ENCODE measurements around the gene HTR6. TPM values are rescaled to one million over a fixed set of nuclear protein-coding genes. Genes with fewer than 3 reads are reported as not detected.

The HTR6 gene
- total RNA-seq, 1 donor from 2014 or later = 0.11 TPM

DNA sequence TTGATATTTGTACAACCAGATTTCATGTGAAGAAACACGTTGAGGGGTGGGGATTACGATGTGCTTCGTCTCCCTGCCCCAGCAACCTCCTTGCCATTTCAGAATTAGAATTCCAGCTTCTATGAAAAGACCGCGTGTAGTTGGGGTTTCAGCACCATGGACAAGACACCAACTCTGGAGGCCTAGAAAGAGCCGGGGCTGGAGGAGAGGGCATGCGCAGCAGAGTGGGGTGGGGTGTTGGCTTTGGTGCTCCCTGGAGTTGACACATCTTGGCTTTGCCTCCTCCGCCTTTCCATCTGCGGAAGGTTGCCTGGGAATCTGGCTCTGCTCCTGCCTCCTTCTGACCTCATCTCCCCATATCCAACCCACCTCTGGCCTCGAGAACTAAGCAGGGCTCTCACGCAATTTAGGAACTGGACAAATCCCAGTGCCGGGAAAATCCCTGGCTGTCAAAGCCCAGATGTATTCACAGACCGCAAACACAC, 11.8 kb downstream of the HTR6 start:
- Histone ChIP-seq H3K4me2 (ENCODE audit: low read length) (no peak overlapping the region), H3K36me3 (ENCODE audit: insufficient read depth, low read length) (no peaks in the 10 kb centered on the region), H3K9ac (ENCODE audit: low read length) (no peak overlapping the region), H3K4me1 (ENCODE audit: insufficient read depth, low read length) (no peaks in the 10 kb centered on the region), H3K9me3 (ENCODE audit: insufficient read depth, low read depth, low read length) (no peaks in the 10 kb centered on the region), H3K79me2 (ENCODE audit: insufficient read depth, low read length) (no peaks in the 10 kb centered on the region), H3K27ac (ENCODE audit: low read depth, low read length) (no peak overlapping the region), H3K4me3 (ENCODE audit: insufficient read depth, low read depth, low read length) (no peak overlapping the region), H2AFZ (ENCODE audit: low read depth, low read length) (no peak overlapping the region), H4K20me1 (ENCODE audit: insufficient read depth, low read length) (no peaks in the 10 kb centered on the region), H3K27me3 (ENCODE audit: insufficient read depth, low read length) (peaks cover 10% of the 10 kb centered on the region)
- H3K4me3 Mint-ChIP-seq (ENCODE audit: unreplicated experiment) = no peak overlapping the region
- H3K4me1 Mint-ChIP-seq (ENCODE audit: low read depth, unreplicated experiment) = no peaks in the 10 kb centered on the region
- DNase-seq (ENCODE audit: low read depth) = peak; percentile 55
- H3K36me3 Mint-ChIP-seq (ENCODE audit: low read depth, unreplicated experiment) = no peaks in the 10 kb centered on the region
- H3K27ac Mint-ChIP-seq (ENCODE audit: unreplicated experiment) = no peak overlapping the region
- peak; percentile 68 for FAIRE-seq
- peaks cover 64% of the 10 kb centered on the region for H3K27me3 Mint-ChIP-seq (ENCODE audit: low read depth, unreplicated experiment)
- TF ChIP-seq, protein P1, sequence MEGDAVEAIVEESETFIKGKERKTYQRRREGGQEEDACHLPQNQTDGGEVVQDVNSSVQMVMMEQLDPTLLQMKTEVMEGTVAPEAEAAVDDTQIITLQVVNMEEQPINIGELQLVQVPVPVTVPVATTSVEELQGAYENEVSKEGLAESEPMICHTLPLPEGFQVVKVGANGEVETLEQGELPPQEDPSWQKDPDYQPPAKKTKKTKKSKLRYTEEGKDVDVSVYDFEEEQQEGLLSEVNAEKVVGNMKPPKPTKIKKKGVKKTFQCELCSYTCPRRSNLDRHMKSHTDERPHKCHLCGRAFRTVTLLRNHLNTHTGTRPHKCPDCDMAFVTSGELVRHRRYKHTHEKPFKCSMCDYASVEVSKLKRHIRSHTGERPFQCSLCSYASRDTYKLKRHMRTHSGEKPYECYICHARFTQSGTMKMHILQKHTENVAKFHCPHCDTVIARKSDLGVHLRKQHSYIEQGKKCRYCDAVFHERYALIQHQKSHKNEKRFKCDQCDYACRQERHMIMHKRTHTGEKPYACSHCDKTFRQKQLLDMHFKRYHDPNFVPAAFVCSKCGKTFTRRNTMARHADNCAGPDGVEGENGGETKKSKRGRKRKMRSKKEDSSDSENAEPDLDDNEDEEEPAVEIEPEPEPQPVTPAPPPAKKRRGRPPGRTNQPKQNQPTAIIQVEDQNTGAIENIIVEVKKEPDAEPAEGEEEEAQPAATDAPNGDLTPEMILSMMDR (IDR thresholded peaks at IDR 0.05; ENCODE audit: insufficient read depth, low read depth, low read length) = no peak
- TF ChIP-seq EZH2 (IDR thresholded peaks at IDR 0.05; ENCODE audit: insufficient read depth, low read length) = no peak
- H3K9me3 Mint-ChIP-seq (ENCODE audit: unreplicated experiment) = peaks cover 2% of the 10 kb centered on the region

DNA sequence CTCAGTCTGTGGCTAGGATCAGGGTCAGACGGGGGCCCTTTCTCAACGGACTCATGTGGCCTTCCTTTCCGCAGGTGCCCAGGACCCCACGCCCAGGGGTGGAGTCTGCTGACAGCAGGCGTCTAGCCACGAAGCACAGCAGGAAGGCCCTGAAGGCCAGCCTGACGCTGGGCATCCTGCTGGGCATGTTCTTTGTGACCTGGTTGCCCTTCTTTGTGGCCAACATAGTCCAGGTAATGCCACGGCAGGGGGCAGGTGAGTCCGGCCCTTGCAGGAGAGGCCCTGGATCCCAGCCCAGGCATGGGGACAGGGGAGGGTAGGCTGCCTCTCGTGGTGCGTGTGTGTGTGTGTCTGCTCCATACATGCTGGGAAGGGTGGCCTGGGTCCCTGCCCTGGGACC, 13.8 kb downstream of the HTR6 start:
- Histone ChIP-seq H4K20me1 (ENCODE audit: insufficient read depth, low read length) (no peaks in the 10 kb centered on the region), H3K27ac (ENCODE audit: low read depth, low read length) (no peak overlapping the region), H3K9ac (ENCODE audit: low read length) (no peak overlapping the region), H3K4me1 (ENCODE audit: insufficient read depth, low read length) (peaks cover 3% of the 10 kb centered on the region), H3K36me3 (ENCODE audit: insufficient read depth, low read length) (no peaks in the 10 kb centered on the region), H3K27me3 (ENCODE audit: insufficient read depth, low read length) (peaks cover 5% of the 10 kb centered on the region), H3K9me3 (ENCODE audit: insufficient read depth, low read depth, low read length) (no peaks in the 10 kb centered on the region), H3K4me2 (ENCODE audit: low read length) (no peak overlapping the region), H3K4me3 (ENCODE audit: insufficient read depth, low read depth, low read length) (no peak overlapping the region), H3K79me2 (ENCODE audit: insufficient read depth, low read length) (no peaks in the 10 kb centered on the region), H2AFZ (ENCODE audit: low read depth, low read length) (no peak overlapping the region)
- Mint-ChIP-seq H3K4me3 (ENCODE audit: unreplicated experiment) (no peak overlapping the region), H3K4me1 (ENCODE audit: low read depth, unreplicated experiment) (peaks cover 4% of the 10 kb centered on the region), H3K9me3 (ENCODE audit: unreplicated experiment) (peaks cover 2% of the 10 kb centered on the region), H3K27me3 (ENCODE audit: low read depth, unreplicated experiment) (peaks cover 47% of the 10 kb centered on the region), H3K36me3 (ENCODE audit: low read depth, unreplicated experiment) (no peaks in the 10 kb centered on the region), H3K27ac (ENCODE audit: unreplicated experiment) (no peak overlapping the region)
- DNase-seq (ENCODE audit: low read depth) (no peak), FAIRE-seq (no peak)
- TF ChIP-seq, protein P1 (IDR thresholded peaks at IDR 0.05; ENCODE audit: insufficient read depth, low read depth, low read length) = no peak
- TF ChIP-seq EZH2 (IDR thresholded peaks at IDR 0.05; ENCODE audit: insufficient read depth, low read length) = no peak

DNA sequence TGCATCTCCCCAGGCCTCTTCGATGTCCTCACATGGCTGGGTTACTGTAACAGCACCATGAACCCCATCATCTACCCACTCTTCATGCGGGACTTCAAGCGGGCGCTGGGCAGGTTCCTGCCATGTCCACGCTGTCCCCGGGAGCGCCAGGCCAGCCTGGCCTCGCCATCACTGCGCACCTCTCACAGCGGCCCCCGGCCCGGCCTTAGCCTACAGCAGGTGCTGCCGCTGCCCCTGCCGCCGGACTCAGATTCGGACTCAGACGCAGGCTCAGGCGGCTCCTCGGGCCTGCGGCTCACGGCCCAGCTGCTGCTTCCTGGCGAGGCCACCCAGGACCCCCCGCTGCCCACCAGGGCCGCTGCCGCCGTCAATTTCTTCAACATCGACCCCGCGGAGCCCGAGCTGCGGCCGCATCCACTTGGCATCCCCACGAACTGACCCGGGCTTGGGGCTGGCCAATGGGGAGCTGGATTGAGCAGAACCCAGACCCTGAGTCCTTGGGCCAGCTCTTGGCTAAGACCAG, 14.3 kb downstream of the HTR6 start:
- no peak overlapping the region for H3K9ac ChIP-seq (ENCODE audit: low read length)
- H3K27ac Mint-ChIP-seq (ENCODE audit: unreplicated experiment) = no peak overlapping the region
- FAIRE-seq (no peak), DNase-seq (ENCODE audit: low read depth) (no peak)
- no peak overlapping the region for H2AFZ ChIP-seq (ENCODE audit: low read depth, low read length)
- peaks cover 4% of the 10 kb centered on the region for H3K4me1 Mint-ChIP-seq (ENCODE audit: low read depth, unreplicated experiment)
- peaks cover 2% of the 10 kb centered on the region for H3K9me3 Mint-ChIP-seq (ENCODE audit: unreplicated experiment)
- no peaks in the 10 kb centered on the region for H4K20me1 ChIP-seq (ENCODE audit: insufficient read depth, low read length)
- H3K27ac ChIP-seq (ENCODE audit: low read depth, low read length) = no peak overlapping the region
- H3K27me3 Mint-ChIP-seq (ENCODE audit: low read depth, unreplicated experiment) = peaks cover 46% of the 10 kb centered on the region
- no peak overlapping the region for H3K4me3 Mint-ChIP-seq (ENCODE audit: unreplicated experiment)
- peaks cover 3% of the 10 kb centered on the region for H3K4me1 ChIP-seq (ENCODE audit: insufficient read depth, low read length)
- H3K9me3 ChIP-seq (ENCODE audit: insufficient read depth, low read depth, low read length) = no peaks in the 10 kb centered on the region
- no peaks in the 10 kb centered on the region for H3K36me3 Mint-ChIP-seq (ENCODE audit: low read depth, unreplicated experiment)
- H3K4me2 ChIP-seq (ENCODE audit: low read length) = no peak overlapping the region
- peaks cover 5% of the 10 kb centered on the region for H3K27me3 ChIP-seq (ENCODE audit: insufficient read depth, low read length)
- no peaks in the 10 kb centered on the region for H3K36me3 ChIP-seq (ENCODE audit: insufficient read depth, low read length)
- TF ChIP-seq, protein P1 (IDR thresholded peaks at IDR 0.05; ENCODE audit: insufficient read depth, low read depth, low read length) = no peak
- TF ChIP-seq EZH2 (IDR thresholded peaks at IDR 0.05; ENCODE audit: insufficient read depth, low read length) = no peak
- no peak overlapping the region for H3K4me3 ChIP-seq (ENCODE audit: insufficient read depth, low read depth, low read length)
- no peaks in the 10 kb centered on the region for H3K79me2 ChIP-seq (ENCODE audit: insufficient read depth, low read length)

Data from astrocyte (in vitro differentiated cells and primary cell).